Measurements from ENCODE around the gene MGME1.

DNA sequence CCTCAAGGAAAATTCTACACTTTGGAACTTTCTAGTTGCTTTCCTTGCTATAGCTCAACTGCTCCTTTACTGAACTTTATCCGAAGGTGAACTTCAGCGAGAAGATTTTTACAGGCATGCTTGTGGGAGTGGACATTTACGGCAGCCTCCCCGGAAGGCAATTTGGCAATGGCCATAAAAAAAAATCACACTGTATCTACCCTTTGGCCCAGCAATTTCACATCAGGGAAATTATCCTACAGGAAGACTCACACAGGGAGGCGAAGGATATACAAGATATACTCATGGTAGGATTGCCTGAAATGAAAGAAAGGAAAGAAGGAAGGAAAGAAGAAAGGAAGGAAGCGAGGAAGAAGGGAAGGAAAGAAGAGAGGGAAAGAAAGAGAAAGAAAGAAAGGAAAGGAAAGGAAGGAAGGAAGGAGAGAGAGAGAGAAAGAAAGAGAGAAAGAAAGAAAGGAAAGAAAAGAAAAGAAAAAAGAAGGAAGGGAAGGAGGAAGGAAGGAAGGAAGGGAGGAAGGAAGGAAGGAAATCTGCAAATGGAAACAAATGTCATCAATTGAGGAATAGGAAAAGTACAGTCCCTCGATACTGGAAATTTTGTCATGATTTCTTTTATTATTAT lies 63.2 kb downstream of the MGME1 start:
- TF ChIP-seq, protein P1, sequence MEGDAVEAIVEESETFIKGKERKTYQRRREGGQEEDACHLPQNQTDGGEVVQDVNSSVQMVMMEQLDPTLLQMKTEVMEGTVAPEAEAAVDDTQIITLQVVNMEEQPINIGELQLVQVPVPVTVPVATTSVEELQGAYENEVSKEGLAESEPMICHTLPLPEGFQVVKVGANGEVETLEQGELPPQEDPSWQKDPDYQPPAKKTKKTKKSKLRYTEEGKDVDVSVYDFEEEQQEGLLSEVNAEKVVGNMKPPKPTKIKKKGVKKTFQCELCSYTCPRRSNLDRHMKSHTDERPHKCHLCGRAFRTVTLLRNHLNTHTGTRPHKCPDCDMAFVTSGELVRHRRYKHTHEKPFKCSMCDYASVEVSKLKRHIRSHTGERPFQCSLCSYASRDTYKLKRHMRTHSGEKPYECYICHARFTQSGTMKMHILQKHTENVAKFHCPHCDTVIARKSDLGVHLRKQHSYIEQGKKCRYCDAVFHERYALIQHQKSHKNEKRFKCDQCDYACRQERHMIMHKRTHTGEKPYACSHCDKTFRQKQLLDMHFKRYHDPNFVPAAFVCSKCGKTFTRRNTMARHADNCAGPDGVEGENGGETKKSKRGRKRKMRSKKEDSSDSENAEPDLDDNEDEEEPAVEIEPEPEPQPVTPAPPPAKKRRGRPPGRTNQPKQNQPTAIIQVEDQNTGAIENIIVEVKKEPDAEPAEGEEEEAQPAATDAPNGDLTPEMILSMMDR (IDR thresholded peaks at IDR 0.05): no peak
- peak in 1 of 2 donors; percentile 47 for TF ChIP-seq POLR2A (IDR thresholded peaks at IDR 0.05)

All from Peyer's patch (tissue), 4 donors.